Osteocyte (in vitro differentiated cells): ENCODE measurements around the gene ARL3. TPM values are rescaled to one million over a fixed set of nuclear protein-coding genes. Genes with fewer than 3 reads are reported as not detected.

Experiments
- DNase-seq: peaks from one replicate; pipeline ENCODE4 v3.0.0; 2021; ENCODE audit warnings: mixed read lengths; ENCODE audit not compliant: unreplicated experiment; ENCODE audit errors: extremely low spot score
- H3K27ac Mint-ChIP-seq: one replicate; pipeline ENCODE4 v1.8.0; 2021; ENCODE audit warnings: mild to moderate bottlenecking, mixed read lengths; ENCODE audit not compliant: unreplicated experiment
- H3K27me3 Mint-ChIP-seq: one replicate; pipeline ENCODE4 v1.8.0; 2021; ENCODE audit warnings: mixed read lengths; ENCODE audit not compliant: unreplicated experiment
- H3K36me3 Mint-ChIP-seq: one replicate; pipeline ENCODE4 v1.8.0; 2021; ENCODE audit warnings: mixed read lengths; ENCODE audit not compliant: unreplicated experiment
- H3K4me1 Mint-ChIP-seq: one replicate; pipeline ENCODE4 v1.8.0; 2021; ENCODE audit warnings: mixed read lengths; ENCODE audit not compliant: unreplicated experiment
- H3K4me3 Mint-ChIP-seq: one replicate; pipeline ENCODE4 v1.8.0; 2021; ENCODE audit warnings: mild to moderate bottlenecking, moderate library complexity, mixed read lengths; ENCODE audit not compliant: unreplicated experiment
- H3K9me3 Mint-ChIP-seq: one replicate; pipeline ENCODE4 v1.8.0; 2021; ENCODE audit warnings: mixed read lengths; ENCODE audit not compliant: unreplicated experiment
- CTCF ChIP-seq: fragments of 200-600 bp; sonication (generic); IDR thresholded peaks from 2 replicates; pipeline ENCODE4 v1.5.0; 2021; ENCODE audit warnings: antibody characterized with exemption, mild to moderate bottlenecking, moderate library complexity
- total RNA-seq: library from RNA; stranded (reverse); gene quantifications from 2 replicates; pipeline ENCODE4 v1.2.1, GENCODE V29; 2021

The ARL3 gene
- total RNA-seq, 1 donor from 2014 or later = 11.6 TPM

GRCh38 chr10:102713539-102713813 is 721 bp downstream of the ARL3 start:
- no peak for DNase-seq

GRCh38 chr10:102712843-102713538 is 1.2 kb downstream of the ARL3 start:
- no peaks in the 10 kb centered on the region for H3K36me3 Mint-ChIP-seq
- H3K27me3 Mint-ChIP-seq = no peaks in the 10 kb centered on the region
- peaks cover 47% of the 10 kb centered on the region for H3K4me1 Mint-ChIP-seq
- peak overlapping the region; percentile 89 for H3K27ac Mint-ChIP-seq
- H3K9me3 Mint-ChIP-seq = no peaks in the 10 kb centered on the region
- peak overlapping the region; percentile 85 for H3K4me3 Mint-ChIP-seq
- no peak for TF ChIP-seq CTCF
- no peak for DNase-seq

More at GRCh38 chr10:102713539-102713813, 721 bp downstream of the ARL3 start:
- H3K4me1 Mint-ChIP-seq = peaks cover 49% of the 10 kb centered on the region
- TF ChIP-seq CTCF = no peak
- H3K36me3 Mint-ChIP-seq = no peaks in the 10 kb centered on the region
- H3K9me3 Mint-ChIP-seq = no peaks in the 10 kb centered on the region
- H3K4me3 Mint-ChIP-seq = peak overlapping the region; percentile 85
- H3K27me3 Mint-ChIP-seq = no peaks in the 10 kb centered on the region
- H3K27ac Mint-ChIP-seq = peak overlapping the region; percentile 89

GRCh38 chr10:102712089-102712488 is 2.1 kb downstream of the ARL3 start:
- no peak overlapping the region for H3K4me3 Mint-ChIP-seq

GRCh38 chr10:102710609-102711008 is 3.6 kb downstream of the ARL3 start:
- Mint-ChIP-seq H3K9me3 (no peaks in the 10 kb centered on the region), H3K27ac (peak overlapping the region; percentile 79), H3K27me3 (no peaks in the 10 kb centered on the region), H3K4me1 (peaks cover 44% of the 10 kb centered on the region), H3K4me3 (no peak overlapping the region), H3K36me3 (no peaks in the 10 kb centered on the region)
- peak; percentile 15 for TF ChIP-seq CTCF
- peak; percentile 17 for DNase-seq

More at GRCh38 chr10:102712089-102712488, 2.1 kb downstream of the ARL3 start:
- H3K27ac Mint-ChIP-seq = peak overlapping the region; percentile 89
- DNase-seq = no peak
- H3K4me1 Mint-ChIP-seq = peaks cover 48% of the 10 kb centered on the region
- no peak for TF ChIP-seq CTCF
- H3K36me3 Mint-ChIP-seq = no peaks in the 10 kb centered on the region
- H3K27me3 Mint-ChIP-seq = no peaks in the 10 kb centered on the region
- H3K9me3 Mint-ChIP-seq = no peaks in the 10 kb centered on the region

- Mint-ChIP-seq H3K27me3 (no peaks in the 10 kb centered on the region), H3K27ac (no peak overlapping the region), H3K4me3 (no peak overlapping the region), H3K36me3 (peaks cover 7% of the 10 kb centered on the region), H3K9me3 (no peaks in the 10 kb centered on the region), H3K4me1 (peaks cover 23% of the 10 kb centered on the region)
- DNase-seq = no peak
- TF ChIP-seq CTCF = no peak
These were observed 8.7 kb downstream of the ARL3 start for GRCh38 chr10:102705531-102705930.
